K562 (cell line): Measurements from ENCODE around the gene GNAZ. TPM values are rescaled to one million over a fixed set of nuclear protein-coding genes. Genes with fewer than 3 reads are reported as not detected.

Experiments
- CBFA2T2 ChIP-seq: fragments of 450-650 bp; conservative IDR thresholded peaks from 2 replicates; pipeline ENCODE4 v1.6.1; 2017; ENCODE audit warnings: mild to moderate bottlenecking
- CBFA2T3 ChIP-seq: fragments of 450-650 bp; IDR thresholded peaks from 2 replicates; pipeline ENCODE4 v1.6.1; 2017
- HOMEZ ChIP-seq: fragments of 250-450 bp; sonication (Bioruptor Pico); IDR thresholded peaks from 2 replicates; pipeline ENCODE4 v1.4.0; 2020; ENCODE audit warnings: mild to moderate bottlenecking, moderate library complexity
- PBX2 ChIP-seq, 2 experiments: IDR thresholded peaks in 1 of 2; conservative IDR thresholded peaks in 1 of 2; 2 replicates each; pipeline ENCODE4 v1.6.1; 2016; ENCODE audit warnings: low read depth in 2 of 2, mild to moderate bottlenecking in 1 of 2, missing compliant biosample characterization in 1 of 2, missing genetic modification characterization in 1 of 2, moderate library complexity in 1 of 2
- POLR3G ChIP-seq: IDR thresholded peaks from 2 replicates; pipeline ENCODE4 v1.6.1; 2011; ENCODE audit not compliant: insufficient read length, insufficient replicate concordance; ENCODE audit errors: extremely low read depth
- SMAD2 ChIP-seq: fragments of 150-350 bp; IDR thresholded peaks from 2 replicates; pipeline ENCODE4 v1.6.1; 2014; ENCODE audit warnings: low read depth, mild to moderate bottlenecking, low read length
- polyA plus RNA-seq, 8 experiments: library from polyadenylated mRNA; depleted of rRNA in 4 of 8; stranded (reverse) in 5 of 8; unstranded in 3 of 8; fragments of >200 nt; fragmentation: Nextera tagmentation in 2 of 8; fragmentation: Illumina TruSeq in 1 of 8; extraction: Ambion mirVana in 2 of 8; extraction: Trizol in 1 of 8; gene quantifications; 2 replicates each; pipeline versions ENCODE4 v1.2.1 to v1.2.3, GENCODE V29; 2011 to 2014; ENCODE audit warnings: inconsistent platforms in 1 of 8, missing spikeins in 1 of 8
- total RNA-seq, 7 experiments: library from RNA; depleted of rRNA in 6 of 7; stranded (reverse); fragments of >200 nt in 6 of 7; fragmentation: Illumina TruSeq in 2 of 7; extraction: Trizol in 2 of 7; gene quantifications; 2 replicates each; pipeline versions ENCODE4 v1.2.1 to v1.2.3, GENCODE V29; 2011 to 2021; ENCODE audit warnings: low replicate concordance in 1 of 7

Gene GNAZ
- total and polyA plus RNA-seq, 9 of the 15 experiments (the other 6 are each of a cell fraction or from before 2014, with no cell fraction given) = 0.04 to 0.22 (median 0.13) TPM; not detected in 3

GRCh38 chr22:23075525-23076216, 5.4 kb downstream of the GNAZ start (continued):
- 0 out of 2 replicates have a peak, but pooled peaks have one; percentile 2 for TF ChIP-seq CBFA2T3
- peak; percentile 5; the same call in 1 of the 2 replicates for TF ChIP-seq PBX2 (CRISPR knock-in tag; IDR thresholded peaks at IDR 0.05; ENCODE audit: low read depth)
- no peak for TF ChIP-seq PBX2 (tag; conservative IDR thresholded peaks at IDR 0.05; ENCODE audit: low read depth)
- TF ChIP-seq SMAD2 = 0 out of 2 replicates have a peak, but pooled peaks have one; percentile 38
- TF ChIP-seq HOMEZ (CRISPR knock-in tag) = no peak
- peak; percentile 3; the same call in 1 of the 2 replicates for TF ChIP-seq CBFA2T2
- TF ChIP-seq POLR3G = no peak
- TF ChIP-seq, all 486 proteins: peak for 14
